NCI-H2171 treated with DMSO at 0.1 percent for 48 hours (cell line): Measurements from ENCODE around the gene GRAMD1A.
A peak's percentile ranks its signal among the peaks of the same experiment; 100 is the strongest.
"Not testable (repeated sequence)": the region's sequence is repeated elsewhere in the genome, so short reads cannot be mapped to it uniquely, and the experiment has no call there.

ENCODE experiments used
- DNase-seq: peaks from one replicate; lab custom pipeline; 2025; lab: John Stamatoyannopoulos, UW

The GRAMD1A gene

GRCh38 chr19:34979819-34980640 lies 20.1 kb upstream of the GRAMD1A start:
- no peak for DNase-seq

DNA sequence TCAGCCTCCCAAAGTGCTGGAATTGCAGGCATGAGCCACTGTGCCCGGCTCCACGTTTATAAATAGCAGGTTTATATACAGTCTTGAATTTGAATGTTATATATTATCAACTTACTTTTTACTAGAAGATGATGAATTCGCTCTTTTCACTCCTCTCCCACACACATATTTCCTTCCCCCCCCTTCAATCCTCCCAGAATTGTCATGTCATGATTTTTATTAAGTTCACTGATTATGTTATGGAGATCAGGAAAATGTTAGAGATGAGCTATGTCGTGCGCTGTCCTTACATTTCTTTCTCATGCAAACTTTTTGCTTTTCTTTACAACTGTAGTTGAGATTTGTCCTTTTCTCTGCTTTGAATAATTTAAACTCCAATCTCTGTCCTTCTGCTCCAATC lies 17.8 kb upstream of the GRAMD1A start:
- DNase-seq: no peak

GRCh38 chr19:34983786-34984185 lies 16.3 kb upstream of the GRAMD1A start:
- no peak for DNase-seq

DNA sequence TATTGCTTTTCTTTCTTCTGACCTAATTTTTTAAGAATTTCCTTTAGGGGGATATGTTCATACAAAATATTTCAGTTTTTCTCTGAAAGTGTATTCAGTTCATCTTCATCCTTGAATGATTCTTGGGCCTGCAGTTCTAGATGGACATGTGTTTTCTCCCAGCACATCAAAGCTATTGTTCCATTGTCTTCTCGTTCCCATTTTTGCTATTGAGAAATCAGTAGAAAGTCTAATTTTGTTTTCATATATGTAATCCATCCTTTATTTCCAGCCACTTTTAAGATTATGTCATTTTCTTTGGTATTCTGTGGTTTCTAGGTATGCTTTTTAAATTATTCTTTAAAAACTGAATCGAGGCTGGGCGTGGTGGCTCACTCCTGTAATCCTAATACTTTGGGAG lies 15.8 kb upstream of the GRAMD1A start:
- no peak for DNase-seq

- no peak for DNase-seq
Observed at GRCh38 chr19:34985249-34986022, 14.7 kb upstream of the GRAMD1A start.

DNA sequence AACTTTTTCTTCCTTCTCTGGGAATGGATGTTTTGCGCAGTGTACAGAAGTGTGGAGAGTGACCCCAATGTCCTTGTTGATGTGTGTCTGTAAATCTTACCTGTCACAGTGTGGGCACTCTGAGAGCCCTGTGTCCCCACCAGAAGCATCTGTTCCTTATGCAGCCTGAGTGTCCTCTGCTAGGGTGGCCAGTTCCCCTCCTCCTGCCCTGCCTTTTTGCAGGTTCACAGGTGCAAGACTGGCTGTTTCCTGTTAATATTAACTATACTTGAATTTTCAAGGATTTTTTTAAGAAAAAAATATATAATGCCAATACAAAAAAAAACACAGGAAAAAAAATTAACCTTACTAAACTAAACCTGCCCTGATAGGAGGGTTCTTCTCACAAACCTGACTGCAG lies 12.0 kb upstream of the GRAMD1A start:
- no peak for DNase-seq

DNA sequence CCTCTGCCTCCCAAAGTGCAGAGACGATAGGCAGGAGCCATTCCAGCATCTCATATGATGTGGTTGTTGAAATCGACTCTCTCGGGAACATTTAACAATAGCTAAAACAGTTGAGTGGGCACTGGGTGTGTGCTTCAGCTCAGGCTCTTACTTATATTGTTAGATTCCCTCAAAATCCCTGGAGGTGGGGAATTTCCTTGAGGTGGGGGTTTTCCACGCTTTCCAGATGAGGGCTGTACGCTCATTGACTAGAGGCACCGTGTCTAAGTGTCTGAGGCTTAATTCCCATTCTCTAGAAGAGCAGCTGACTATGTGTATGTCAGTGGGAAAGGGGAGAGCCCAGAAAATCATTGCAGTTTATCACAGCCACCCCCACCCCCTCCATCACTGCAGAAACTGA lies 10.8 kb upstream of the GRAMD1A start:
- no peak for DNase-seq

- no peak for DNase-seq
Observed at GRCh38 chr19:34990578-34991192, 9.4 kb upstream of the GRAMD1A start.

GRCh38 chr19:34991542-34992333 lies 8.4 kb upstream of the GRAMD1A start:
- DNase-seq: no peak

GRCh38 chr19:34992582-34992981 lies 7.5 kb upstream of the GRAMD1A start:
- DNase-seq: not testable (repeated sequence)

GRCh38 chr19:34994286-34994642 lies 5.9 kb upstream of the GRAMD1A start:
- no peak for DNase-seq

DNA sequence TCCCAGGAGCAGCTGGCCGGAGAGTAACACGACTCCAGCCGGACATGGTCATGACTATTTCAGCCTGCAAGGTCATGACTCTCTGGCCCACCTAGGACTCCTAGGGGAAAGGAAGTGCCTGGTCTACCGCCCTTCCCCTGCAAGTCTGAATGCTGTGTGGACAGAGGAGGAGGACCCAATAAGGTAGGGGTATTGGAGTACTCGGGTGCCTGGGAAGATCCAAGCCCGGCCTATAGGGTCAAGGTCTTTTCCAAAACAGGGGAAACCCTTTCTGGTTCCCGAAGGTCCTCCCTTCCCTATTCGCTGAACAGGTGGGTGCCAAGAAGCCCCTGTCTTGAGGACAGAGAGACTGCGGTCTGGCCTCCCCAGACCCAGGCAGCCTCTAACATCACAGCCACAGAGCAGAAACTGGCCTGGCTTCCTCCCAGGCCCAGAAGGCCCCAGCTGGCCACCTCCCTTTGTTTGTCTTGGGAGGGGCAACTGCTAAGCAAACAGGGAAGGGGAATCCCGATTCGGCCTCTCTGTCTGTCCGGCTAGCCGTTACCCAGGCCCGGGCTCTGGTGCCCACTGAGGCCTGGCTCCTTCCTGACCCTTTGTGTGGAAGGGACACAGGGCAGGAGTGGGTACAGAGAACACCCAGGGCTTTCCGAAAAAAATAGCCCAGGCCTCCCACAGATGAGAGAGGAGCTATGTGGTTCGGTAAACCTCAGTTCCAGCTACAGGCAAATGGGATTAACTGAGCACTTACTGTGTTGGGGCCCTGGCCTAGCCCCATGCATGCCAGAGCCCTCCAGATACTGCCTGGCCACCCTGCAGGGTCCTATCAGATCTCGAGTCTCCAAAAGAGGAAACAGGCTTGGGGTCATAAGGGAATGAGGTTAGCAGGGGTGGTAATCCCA lies 5.2 kb upstream of the GRAMD1A start:
- DNase-seq: no peak

- DNase-seq: no peak
Observed at GRCh38 chr19:34995551-34995950, 4.6 kb upstream of the GRAMD1A start.

GRCh38 chr19:34997071-34997617 lies 3.0 kb upstream of the GRAMD1A start:
- DNase-seq: no peak

- DNase-seq: not testable (repeated sequence)
Observed at GRCh38 chr19:34998224-34998623, 1.9 kb upstream of the GRAMD1A start.

DNA sequence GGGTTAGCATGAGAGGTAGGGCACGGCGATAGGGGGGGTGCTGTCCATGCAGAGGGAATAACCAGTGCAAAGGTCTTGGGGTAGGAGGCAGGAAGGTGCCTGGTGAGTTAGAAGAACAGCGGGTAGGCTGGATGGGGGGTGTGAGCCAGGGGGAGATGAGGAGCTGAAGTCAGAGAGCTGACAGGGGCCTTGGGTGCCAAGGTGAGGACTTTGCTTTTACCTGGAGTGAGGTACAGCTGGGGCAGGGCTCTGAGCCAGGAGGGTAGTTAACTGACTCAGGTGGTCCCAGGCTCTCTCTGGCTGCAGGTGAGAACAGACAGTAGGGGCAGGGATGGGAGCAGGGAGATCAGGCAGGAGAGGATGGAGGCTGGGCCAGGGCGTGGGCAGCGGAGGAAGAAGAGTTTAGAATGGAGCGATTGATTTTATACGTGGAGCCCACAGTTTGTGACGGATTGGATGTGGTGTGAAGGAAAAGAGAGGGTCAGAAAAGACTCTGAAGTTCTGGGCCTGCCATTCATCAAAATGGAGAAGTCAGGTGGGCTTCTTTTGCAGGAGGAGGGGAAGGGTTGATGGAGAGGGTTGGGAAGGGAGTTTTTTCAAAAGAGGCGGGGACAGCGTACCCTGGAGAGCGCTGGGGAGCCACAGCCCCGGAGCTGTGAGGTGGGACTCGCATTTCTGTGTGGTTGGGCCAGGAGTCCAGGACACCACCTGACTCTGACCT lies 1.2 kb upstream of the GRAMD1A start:
- DNase-seq: no peak

DNA sequence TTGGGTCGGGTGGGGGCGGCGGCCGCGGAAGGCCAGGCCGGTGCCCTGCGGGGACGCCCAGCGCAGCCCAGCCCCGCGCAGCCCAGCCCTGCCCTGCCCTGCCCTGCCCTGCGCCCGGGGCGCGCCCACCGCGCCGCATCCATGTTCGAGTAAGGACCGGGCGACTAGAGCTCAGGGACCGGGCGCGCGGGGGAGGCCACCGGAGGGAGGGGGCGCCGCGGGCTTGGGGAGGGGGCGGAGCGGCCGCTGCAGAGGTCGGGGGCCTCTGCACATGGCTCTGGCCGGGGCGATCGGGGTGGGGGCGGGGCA lies 169 bp downstream of the GRAMD1A start:
- DNase-seq: peak; percentile 39

GRCh38 chr19:35000647-35001501 lies 751 bp downstream of the GRAMD1A start:
- peak; percentile 72 for DNase-seq

- no peak for DNase-seq
Observed at GRCh38 chr19:35002037-35002535, 2.0 kb downstream of the GRAMD1A start.
